Lung (tissue), 12 donors: ENCODE measurements around the gene ARL5C. TPM values are rescaled to one million over a fixed set of nuclear protein-coding genes. Genes with fewer than 3 reads are reported as not detected.
"Not testable (repeated sequence)": the region's sequence is repeated elsewhere in the genome, so short reads cannot be mapped to it uniquely, and the experiment has no call there.

Experiments used
- ATAC-seq: fragments of 200-7000 bp; cut with Tn5 transposase; one replicate; pipeline ENCODE4 v1.9.1; 2020; ENCODE audit warnings: moderate number of reproducible peaks; ENCODE audit not compliant: insufficient read depth, low FRiP score
- DNase-seq, 3 donors: peaks; one replicate each; pipeline ENCODE4 v3.0.0-alpha.2; 2013 to 2017
- H3K27ac ChIP-seq, 2 donors: one replicate each; pipeline ENCODE4 v1.5.1; 2013; ENCODE audit warnings: mild to moderate bottlenecking in 2 of 2, moderate library complexity in 2 of 2, control low read depth in 1 of 2, inconsistent platforms in 1 of 2, low read depth in 1 of 2, low read length in 1 of 2
- H3K27me3 ChIP-seq, 3 donors: one replicate each; pipeline ENCODE4 v1.5.1; 2013; ENCODE audit warnings: low read length in 2 of 3; ENCODE audit not compliant: control insufficient read depth in 3 of 3, insufficient read depth in 3 of 3
- H3K36me3 ChIP-seq, 4 donors: one replicate each; pipeline ENCODE4 v1.5.1; 2013; ENCODE audit warnings: low read length in 4 of 4, mild to moderate bottlenecking in 1 of 4, moderate library complexity in 1 of 4; ENCODE audit not compliant: control insufficient read depth in 4 of 4, insufficient read depth in 4 of 4
- H3K4me1 ChIP-seq, 5 donors: one replicate each; pipeline ENCODE4 v1.5.1; 2013; ENCODE audit warnings: low read length in 5 of 5, mild to moderate bottlenecking in 2 of 5, moderate library complexity in 1 of 5; ENCODE audit not compliant: control insufficient read depth in 5 of 5, insufficient read depth in 5 of 5
- H3K4me3 ChIP-seq: one replicate; pipeline ENCODE4 v1.5.1; 2013; ENCODE audit warnings: mild to moderate bottlenecking, control low read depth, moderate library complexity
- H3K9ac ChIP-seq, 2 donors: one replicate each; pipeline ENCODE4 v1.5.1; 2013; ENCODE audit warnings: low read length in 2 of 2, control low read depth in 1 of 2; ENCODE audit not compliant: insufficient read depth in 1 of 2
- H3K9me3 ChIP-seq, 4 donors: one replicate each; pipeline ENCODE4 v1.5.1; 2013; ENCODE audit warnings: low read length in 3 of 4, mild to moderate bottlenecking in 1 of 4, moderate library complexity in 1 of 4; ENCODE audit not compliant: control insufficient read depth in 4 of 4, insufficient read depth in 3 of 4
- CTCF ChIP-seq: IDR thresholded peaks from 2 replicates; pipeline ENCODE4 v1.5.1; 2012; ENCODE audit warnings: mild to moderate bottlenecking; ENCODE audit errors: control extremely low read depth, extremely low read depth
- whole genome bisulfite sequencing, 2 donors: extraction: QIAGEN DNeasy Blood & Tissue Kit; methylation state at CpG; one replicate each; pipeline ENCODE4 v1.1.7; 2013; 5-methylcytosine and 5-hydroxymethylcytosine counted together
- polyA plus RNA-seq, 2 donors: library from polyadenylated mRNA; stranded (reverse); fragments of 200-250 nt; gene quantifications; one replicate each; pipeline ENCODE4 v1.2.1, GENCODE V29; 2013
- total RNA-seq, 2 donors: library from RNA; depleted of rRNA in 1 of 2; stranded (reverse); fragments of >200 nt in 1 of 2; gene quantifications; one replicate each; pipeline ENCODE4 v1.2.1, GENCODE V29; 2014 to 2021
- donor health status: control.
- donor health status: control.
- donor health status: Bipolar disorder and iron deficiency.
- donor health status: healthy.
- donor health status: DM: yes; HTN: yes; CAD: no.

The ARL5C gene
- total and polyA plus RNA-seq, 4 donors = not detected

DNA sequence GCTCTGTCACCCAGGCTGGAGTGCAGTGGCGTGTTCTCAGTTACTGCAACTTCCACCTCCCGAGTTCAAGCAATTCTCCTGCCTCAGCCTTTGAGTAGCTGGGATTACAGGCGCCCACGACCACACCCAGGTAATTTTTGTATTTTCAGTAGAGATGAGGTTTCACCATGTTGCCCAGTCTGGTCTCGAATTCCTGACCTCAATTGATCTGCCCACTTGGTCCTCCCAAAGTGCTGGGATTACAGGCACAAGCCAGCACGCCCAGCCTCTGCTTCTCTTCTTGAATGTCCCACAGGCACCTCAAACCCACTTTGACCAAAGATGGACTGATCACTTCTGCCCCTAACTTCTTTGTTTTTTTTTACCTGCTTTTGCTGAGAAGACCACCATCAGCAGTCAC is 4.6 kb upstream of the ARL5C start:
- no peak overlapping the region for H3K9ac ChIP-seq
- TF ChIP-seq CTCF = no peak
- H3K9me3 ChIP-seq = no peaks in the 10 kb centered on the region
- no peak overlapping the region for H3K27ac ChIP-seq
- H3K36me3 ChIP-seq = peaks cover 0 to 6% (median 0%) of the 10 kb centered on the region in 4 donors
- 60 to 74% methylated on average over 6 of the region's 6 CpGs for WGBS, 2 donors
- ATAC-seq (no peak), DNase-seq (no peak)
- H3K27me3 ChIP-seq = peaks cover 0 to 11% (median 0%) of the 10 kb centered on the region in 3 donors
- H3K4me3 ChIP-seq = no peak overlapping the region
- H3K4me1 ChIP-seq = peaks cover 0 to 16% (median 3%) of the 10 kb centered on the region in 5 donors

- Histone ChIP-seq H3K4me1 (peaks cover 0 to 20% (median 6%) of the 10 kb centered on the region in 5 donors), H3K9ac (no peak overlapping the region), H3K9me3 (no peaks in the 10 kb centered on the region), H3K27ac (no peak overlapping the region), H3K4me3 (no peak overlapping the region), H3K27me3 (peaks cover 0 to 14% (median 0%) of the 10 kb centered on the region in 3 donors), H3K36me3 (peaks cover 0 to 2% (median 0%) of the 10 kb centered on the region in 4 donors)
- ATAC-seq = no peak
- 45 to 55% methylated on average over 4 of the region's 4 CpGs for WGBS, 2 donors
- no peak for DNase-seq
- no peak for TF ChIP-seq CTCF
Measured at GRCh38 chr17:39170109-39170508, 4.1 kb upstream of the ARL5C start.

DNA sequence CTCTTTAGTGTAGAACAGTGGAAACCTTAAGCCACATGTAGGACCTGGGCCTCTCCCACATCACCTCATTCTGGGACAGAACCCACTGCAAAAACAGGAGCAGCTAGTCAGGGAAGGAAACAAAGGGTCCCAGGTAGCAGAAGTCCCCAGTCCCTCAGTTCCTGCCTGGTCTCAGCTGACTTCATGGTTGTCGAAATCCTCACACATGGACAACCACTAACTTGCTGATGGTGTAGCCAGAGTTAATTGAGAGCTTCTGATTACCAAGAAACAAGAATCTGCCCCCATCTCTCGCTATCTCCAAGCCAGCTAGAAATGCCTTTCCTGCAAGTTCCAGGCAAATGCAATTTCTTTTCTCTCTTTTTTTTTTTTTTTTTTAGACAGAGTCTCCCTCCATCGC is 3.6 kb upstream of the ARL5C start:
- H3K27me3 ChIP-seq = peaks cover 0 to 19% (median 0%) of the 10 kb centered on the region in 3 donors
- no peak overlapping the region for H3K9ac ChIP-seq
- DNase-seq (no peak), ATAC-seq (no peak)
- H3K27ac ChIP-seq = no peak overlapping the region
- no peaks in the 10 kb centered on the region for H3K9me3 ChIP-seq
- H3K4me3 ChIP-seq = no peak overlapping the region
- WGBS, 2 donors = 71 to 81% methylated on average over 3 of the region's 3 CpGs
- no peak for TF ChIP-seq CTCF
- H3K4me1 ChIP-seq = peaks cover 0 to 26% (median 10%) of the 10 kb centered on the region in 5 donors
- H3K36me3 ChIP-seq = no peaks in the 10 kb centered on the region

DNA sequence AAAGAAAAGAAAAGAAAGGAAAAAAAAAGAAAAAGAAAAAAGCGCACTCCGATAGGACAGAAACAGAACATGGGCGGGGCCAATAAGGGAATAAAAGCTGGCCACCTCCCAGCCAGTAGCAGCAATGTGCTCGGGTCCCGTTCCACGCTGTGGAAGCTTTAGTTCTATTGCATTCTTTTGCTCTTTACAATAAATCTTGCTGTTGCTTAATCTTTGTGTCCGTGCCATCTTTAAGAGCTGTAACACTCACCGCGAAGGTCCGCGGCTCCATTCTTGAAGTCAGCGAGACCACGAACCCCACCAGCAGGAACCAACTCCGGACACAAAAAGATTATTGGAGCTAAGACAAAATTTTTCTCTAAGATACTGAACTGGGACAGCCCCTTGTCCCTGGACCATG is 3.1 kb upstream of the ARL5C start:
- Histone ChIP-seq H3K36me3 (no peaks in the 10 kb centered on the region), H3K4me1 (peaks cover 0 to 29% (median 10%) of the 10 kb centered on the region in 5 donors), H3K27me3 (peaks cover 0 to 19% (median 0%) of the 10 kb centered on the region in 3 donors), H3K9ac (no peak overlapping the region), H3K27ac (no peak overlapping the region), H3K4me3 (no peak overlapping the region), H3K9me3 (no peaks in the 10 kb centered on the region)
- 41 to 75% methylated on average over 14 of the region's 14 CpGs for WGBS, 2 donors
- DNase-seq = no peak
- ATAC-seq = no peak
- no peak for TF ChIP-seq CTCF

DNA sequence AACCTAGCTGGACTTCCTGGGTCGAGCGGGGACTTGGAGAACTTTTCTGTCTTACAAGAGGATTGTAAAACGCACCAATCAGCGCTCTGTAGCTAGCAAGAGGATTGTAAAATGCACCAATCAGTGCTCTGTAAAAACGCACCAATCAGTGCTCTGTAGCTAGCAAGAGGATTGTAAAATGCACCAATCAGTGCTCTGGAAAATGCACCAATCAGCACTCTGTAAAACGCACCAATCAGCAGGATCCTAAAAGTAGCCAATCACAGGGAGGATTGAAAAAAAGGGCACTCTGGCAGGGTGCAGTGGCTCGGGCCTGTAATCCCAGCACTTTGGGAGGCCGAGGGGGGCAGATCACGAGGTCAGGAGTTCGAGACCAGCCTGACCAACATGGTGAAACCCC is 2.5 kb upstream of the ARL5C start:
- H3K36me3 ChIP-seq, H3K4me3 ChIP-seq, H3K27ac ChIP-seq, DNase-seq, H3K9ac ChIP-seq, H3K9me3 ChIP-seq, ATAC-seq: not testable (repeated sequence)
- WGBS, 2 donors = 92 to 94% methylated on average over 10 of the region's 10 CpGs
- Histone ChIP-seq H3K4me1 (peaks cover 0 to 29% (median 10%) of the 10 kb centered on the region in 5 donors), H3K27me3 (peaks cover 0 to 19% (median 0%) of the 10 kb centered on the region in 3 donors)
